ENCODE data around the gene ASTN2. TPM values are rescaled to one million over a fixed set of nuclear protein-coding genes. Genes with fewer than 3 reads are reported as not detected.

The ASTN2 gene
- polyA plus RNA-seq, 2 of the 4 experiments (the other 2 are of a cell fraction), result 5.8 to 11.6 TPM

DNA sequence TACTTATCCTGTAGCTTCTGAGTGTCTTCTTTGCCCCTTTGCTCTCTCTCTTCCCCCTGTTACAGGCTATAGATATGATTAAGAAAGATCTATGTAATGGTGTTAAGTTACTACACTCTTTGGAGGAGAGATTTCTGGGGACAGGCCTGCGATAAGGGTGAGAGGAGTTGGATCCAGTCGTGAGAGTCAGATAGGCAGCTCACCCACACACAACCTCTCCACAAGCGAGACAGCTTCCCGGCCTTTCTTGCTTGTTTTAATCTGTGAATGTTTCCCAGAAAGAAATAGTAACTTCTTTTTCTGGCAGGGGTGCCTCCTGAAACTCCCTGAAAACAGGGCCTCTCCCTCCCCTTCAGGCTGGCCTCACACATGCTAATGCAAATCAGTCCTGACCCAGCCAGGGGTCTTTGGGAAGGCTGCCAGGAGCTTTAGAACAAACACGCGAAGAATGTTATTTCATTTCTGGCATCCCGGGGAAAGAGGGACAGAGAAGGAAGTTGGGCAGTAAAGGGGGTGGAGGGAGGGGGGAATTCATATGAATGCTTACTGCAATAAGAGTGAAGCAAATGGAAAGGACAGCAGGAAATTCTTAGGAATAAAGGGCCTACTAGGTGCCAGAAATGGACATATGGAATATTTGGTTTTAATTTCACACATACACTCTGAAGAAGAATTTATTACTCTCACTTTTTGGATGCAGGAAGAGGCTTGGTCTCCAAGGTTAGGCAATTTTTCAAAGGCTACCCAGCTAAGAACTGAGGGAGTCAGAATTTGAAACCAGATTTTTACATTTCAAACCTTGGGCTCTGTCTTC lies 943.6 kb downstream of the ASTN2 start:
- TF ChIP-seq PBX3 (IDR thresholded peaks at IDR 0.05), result no peak
- no peak for TF ChIP-seq CHD4 (IDR thresholded peaks at IDR 0.05; ENCODE audit: borderline replicate concordance)
- no peak for TF ChIP-seq FOSB (CRISPR knock-in tag; IDR thresholded peaks at IDR 0.05)
- no peak for TF ChIP-seq TP53 (CRISPR knock-in tag; IDR thresholded peaks at IDR 0.05)
- TF ChIP-seq RNF2 (IDR thresholded peaks at IDR 0.05; ENCODE audit: borderline replicate concordance, low read depth), result no peak
- no peak for TF ChIP-seq FOXS1 (CRISPR knock-in tag; IDR thresholded peaks at IDR 0.05)
- TF ChIP-seq, protein P1, sequence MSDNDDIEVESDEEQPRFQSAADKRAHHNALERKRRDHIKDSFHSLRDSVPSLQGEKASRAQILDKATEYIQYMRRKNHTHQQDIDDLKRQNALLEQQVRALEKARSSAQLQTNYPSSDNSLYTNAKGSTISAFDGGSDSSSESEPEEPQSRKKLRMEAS (IDR thresholded peaks at IDR 0.05), result no peak
- no peak for TF ChIP-seq ZSCAN20 (CRISPR knock-in tag; IDR thresholded peaks at IDR 0.05)
- TF ChIP-seq HOXA7 (CRISPR knock-in tag; IDR thresholded peaks at IDR 0.05), result no peak
- TF ChIP-seq HMGXB4 (CRISPR knock-in tag; IDR thresholded peaks at IDR 0.05; ENCODE audit: borderline replicate concordance), result no peak
- TF ChIP-seq NR3C1 (IDR thresholded peaks at IDR 0.05), result no peak
- no peak for TF ChIP-seq CBX8 (IDR thresholded peaks at IDR 0.05)
- TF ChIP-seq FOSL2 (IDR thresholded peaks at IDR 0.05), result no peak
- TF ChIP-seq FOSL2 (CRISPR knock-in tag; IDR thresholded peaks at IDR 0.05), result no peak
- TF ChIP-seq BHLHE40 (IDR thresholded peaks at IDR 0.05; ENCODE audit: low read depth, low read length), result no peak
- TF ChIP-seq, protein P2, sequence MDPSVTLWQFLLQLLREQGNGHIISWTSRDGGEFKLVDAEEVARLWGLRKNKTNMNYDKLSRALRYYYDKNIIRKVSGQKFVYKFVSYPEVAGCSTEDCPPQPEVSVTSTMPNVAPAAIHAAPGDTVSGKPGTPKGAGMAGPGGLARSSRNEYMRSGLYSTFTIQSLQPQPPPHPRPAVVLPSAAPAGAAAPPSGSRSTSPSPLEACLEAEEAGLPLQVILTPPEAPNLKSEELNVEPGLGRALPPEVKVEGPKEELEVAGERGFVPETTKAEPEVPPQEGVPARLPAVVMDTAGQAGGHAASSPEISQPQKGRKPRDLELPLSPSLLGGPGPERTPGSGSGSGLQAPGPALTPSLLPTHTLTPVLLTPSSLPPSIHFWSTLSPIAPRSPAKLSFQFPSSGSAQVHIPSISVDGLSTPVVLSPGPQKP (IDR thresholded peaks at IDR 0.05; ENCODE audit: low read depth, low read length), result no peak
- TF ChIP-seq, protein P3, sequence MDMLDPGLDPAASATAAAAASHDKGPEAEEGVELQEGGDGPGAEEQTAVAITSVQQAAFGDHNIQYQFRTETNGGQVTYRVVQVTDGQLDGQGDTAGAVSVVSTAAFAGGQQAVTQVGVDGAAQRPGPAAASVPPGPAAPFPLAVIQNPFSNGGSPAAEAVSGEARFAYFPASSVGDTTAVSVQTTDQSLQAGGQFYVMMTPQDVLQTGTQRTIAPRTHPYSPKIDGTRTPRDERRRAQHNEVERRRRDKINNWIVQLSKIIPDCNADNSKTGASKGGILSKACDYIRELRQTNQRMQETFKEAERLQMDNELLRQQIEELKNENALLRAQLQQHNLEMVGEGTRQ (IDR thresholded peaks at IDR 0.05), result no peak
- TF ChIP-seq CEBPB (IDR thresholded peaks at IDR 0.05), result no peak
- POLR2A ChIA-PET, result no interaction called here
- Histone ChIP-seq H3K9me3 (no peaks in the 10 kb centered on the region), H3K4me2 (no peak overlapping the region), H3K27ac (peak overlapping the region in 1 of 2 experiments; percentile 48; a peak in 3 of 6 replicates), H3K4me3 (no peak overlapping the region), H3K4me1 (0 out of 3 replicates have a peak, but pooled peaks cover 4% of the 10 kb centered on the region)
- no peak for ATAC-seq
- WGBS (ENCODE audit: missing lambda C conversion rate), result 75% methylated on average over 7 of the region's 7 CpGs
- DNase-seq (ENCODE audit: low read depth in 1 of 2, low spot score in 1 of 2), result no peak
- no peak for FAIRE-seq
- CTCF ChIA-PET, result interaction anchor here (0.6 to 2.1 kb wide), 3 partner anchors 9 to 23 kb away, joined by 3 to 8 read pairs (median 3); no protein-coding TSS in a partner anchor

- no peak overlapping the region for H3K27ac ChIP-seq
- H3K9me3 ChIP-seq, result no peaks in the 10 kb centered on the region
- no peak for FAIRE-seq
- no peak overlapping the region for H3K4me3 ChIP-seq
- no peak overlapping the region for H3K4me2 ChIP-seq
- ATAC-seq, result no peak
- ChIA-PET CTCF (interaction anchor here (0.6 to 1.1 kb wide), 4 partner anchors 16 to 730 kb away, joined by 3 to 4 read pairs (median 3); no protein-coding TSS in a partner anchor), POLR2A (no interaction called here)
- 0 out of 3 replicates have a peak, but pooled peaks cover 4% of the 10 kb centered on the region for H3K4me1 ChIP-seq
- DNase-seq (ENCODE audit: low read depth in 1 of 2, low spot score in 1 of 2), result no peak
- 89% methylated on average over 8 of the region's 8 CpGs for WGBS (ENCODE audit: missing lambda C conversion rate)
- TF ChIP-seq TP53 (CRISPR knock-in tag; IDR thresholded peaks at IDR 0.05) (no peak), HOXA7 (CRISPR knock-in tag; IDR thresholded peaks at IDR 0.05) (no peak), NPAS2 (CRISPR knock-in tag; IDR thresholded peaks at IDR 0.05; ENCODE audit: borderline replicate concordance) (no peak), MYC (IDR thresholded peaks at IDR 0.05; ENCODE audit: borderline replicate concordance, low read length) (no peak), RAD21 (conservative IDR thresholded peaks at IDR 0.05 in 1 of 2, IDR thresholded peaks at IDR 0.05 in 1 of 2) (no peak), BHLHE40 (IDR thresholded peaks at IDR 0.05; ENCODE audit: low read depth, low read length) (no peak), POLR2AphosphoS2 (conservative IDR thresholded peaks at IDR 0.05; ENCODE audit: low read length) (no peak), GATA3 (IDR thresholded peaks at IDR 0.05; ENCODE audit: borderline replicate concordance) (no peak)
- TF ChIP-seq, protein P3 (IDR thresholded peaks at IDR 0.05), result no peak
- TF ChIP-seq, protein P4, sequence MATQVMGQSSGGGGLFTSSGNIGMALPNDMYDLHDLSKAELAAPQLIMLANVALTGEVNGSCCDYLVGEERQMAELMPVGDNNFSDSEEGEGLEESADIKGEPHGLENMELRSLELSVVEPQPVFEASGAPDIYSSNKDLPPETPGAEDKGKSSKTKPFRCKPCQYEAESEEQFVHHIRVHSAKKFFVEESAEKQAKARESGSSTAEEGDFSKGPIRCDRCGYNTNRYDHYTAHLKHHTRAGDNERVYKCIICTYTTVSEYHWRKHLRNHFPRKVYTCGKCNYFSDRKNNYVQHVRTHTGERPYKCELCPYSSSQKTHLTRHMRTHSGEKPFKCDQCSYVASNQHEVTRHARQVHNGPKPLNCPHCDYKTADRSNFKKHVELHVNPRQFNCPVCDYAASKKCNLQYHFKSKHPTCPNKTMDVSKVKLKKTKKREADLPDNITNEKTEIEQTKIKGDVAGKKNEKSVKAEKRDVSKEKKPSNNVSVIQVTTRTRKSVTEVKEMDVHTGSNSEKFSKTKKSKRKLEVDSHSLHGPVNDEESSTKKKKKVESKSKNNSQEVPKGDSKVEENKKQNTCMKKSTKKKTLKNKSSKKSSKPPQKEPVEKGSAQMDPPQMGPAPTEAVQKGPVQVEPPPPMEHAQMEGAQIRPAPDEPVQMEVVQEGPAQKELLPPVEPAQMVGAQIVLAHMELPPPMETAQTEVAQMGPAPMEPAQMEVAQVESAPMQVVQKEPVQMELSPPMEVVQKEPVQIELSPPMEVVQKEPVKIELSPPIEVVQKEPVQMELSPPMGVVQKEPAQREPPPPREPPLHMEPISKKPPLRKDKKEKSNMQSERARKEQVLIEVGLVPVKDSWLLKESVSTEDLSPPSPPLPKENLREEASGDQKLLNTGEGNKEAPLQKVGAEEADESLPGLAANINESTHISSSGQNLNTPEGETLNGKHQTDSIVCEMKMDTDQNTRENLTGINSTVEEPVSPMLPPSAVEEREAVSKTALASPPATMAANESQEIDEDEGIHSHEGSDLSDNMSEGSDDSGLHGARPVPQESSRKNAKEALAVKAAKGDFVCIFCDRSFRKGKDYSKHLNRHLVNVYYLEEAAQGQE (IDR thresholded peaks at IDR 0.05), result no peak
Measured at GRCh38 chr9:116468793-116469527, 945.9 kb downstream of the ASTN2 start.
